A673 (cell line): ENCODE results near the gene CASQ2.

Experiments used
- CTCF ChIP-seq: fragments of 300-800, 200-600 bp; sonication (generic); conservative IDR thresholded peaks from 2 replicates; pipeline ENCODE4 v1.5.1; 2017; ENCODE audit warnings: low read depth, mild to moderate bottlenecking, antibody characterized with exemption, low read length, moderate library complexity, mixed read lengths
- EZH2 ChIP-seq: fragments of 200-600 bp; sonication (generic); IDR thresholded peaks from 2 replicates; pipeline ENCODE4 v1.6.1; 2017; ENCODE audit warnings: borderline replicate concordance, low read depth, mild to moderate bottlenecking, mixed read lengths, antibody characterized with exemption, low read length; ENCODE audit not compliant: poor library complexity, severe bottlenecking

- no peak for TF ChIP-seq CTCF
- TF ChIP-seq EZH2: no peak
These were observed 40.7 kb downstream of the CASQ2 start for GRCh38 chr1:115727706-115728249.
